IMR-90 (cell line): ENCODE results near the gene CD55. TPM values are rescaled to one million over a fixed set of nuclear protein-coding genes. Genes with fewer than 3 reads are reported as not detected.
A peak's percentile ranks its signal among the peaks of the same experiment; 100 is the strongest.

ENCODE experiments used
- ATAC-seq: fragments of 200-7000 bp; cut with Tn5 transposase; 2 replicates; pipeline ENCODE4 v1.9.1; 2020; ENCODE audit warnings: low read depth, mild to moderate bottlenecking, moderate library complexity
- BruUV-seq: library from RNA; stranded (reverse); fragments of 400-500 nt; replicated peaks from 2 replicates; lab custom pipeline; 2021; lab: Mats Ljungman, UMichigan
- CTCF ChIA-PET: fragments of 300-600 bp; formaldehyde crosslinking; extraction: SDS; loops from one replicate; lab custom pipeline; 2021; ENCODE audit warnings: antibody characterized with exemption; lab: Yijun Ruan, JAX
- POLR2A ChIA-PET: fragments of 300-600 bp; sonication (Branson Sonifier 250); formaldehyde crosslinking; loops from one replicate; lab custom pipeline; 2022; ENCODE audit warnings: antibody characterized with exemption; ENCODE audit not compliant: unreplicated experiment; lab: Charles Lee
- DNase-seq: peaks from one replicate; pipeline ENCODE4 v3.0.0; 2013
- H2AFZ ChIP-seq: replicated peaks from 2 replicates; pipeline ENCODE3; 2013; ENCODE audit warnings: low read length, mild to moderate bottlenecking; ENCODE audit not compliant: poor library complexity
- H2AK5ac ChIP-seq: 2 replicates; pipeline ENCODE4 v1.6.1; 2013; ENCODE audit warnings: low read depth, low read length, inconsistent platforms
- H2AK9ac ChIP-seq: replicated peaks from 2 replicates; pipeline ENCODE3; 2013; ENCODE audit warnings: mild to moderate bottlenecking, low read depth, low read length, moderate library complexity; ENCODE audit not compliant: poor library complexity
- H2BK120ac ChIP-seq: 2 replicates; pipeline ENCODE4 v1.6.1; 2013; ENCODE audit warnings: low read depth, low read length, inconsistent platforms
- H2BK15ac ChIP-seq: 3 replicates; pipeline ENCODE4 v1.6.1; 2013; ENCODE audit warnings: low read depth, low read length, inconsistent platforms
- H2BK20ac ChIP-seq: 2 replicates; pipeline ENCODE4 v1.6.1; 2013; ENCODE audit warnings: low read depth, mild to moderate bottlenecking, inconsistent platforms, low read length, moderate library complexity
- H2BK5ac ChIP-seq: 2 replicates; pipeline ENCODE4 v1.6.1; 2013; ENCODE audit warnings: mild to moderate bottlenecking, low read depth, low read length, inconsistent platforms; ENCODE audit not compliant: poor library complexity, severe bottlenecking
- H3K14ac ChIP-seq: replicated peaks from 2 replicates; pipeline ENCODE4 v1.6.1; 2013; ENCODE audit warnings: low read depth, low read length, inconsistent platforms
- H3K18ac ChIP-seq: 2 replicates; pipeline ENCODE4 v1.6.1; 2013; ENCODE audit warnings: low read depth, low read length, control low read depth
- H3K23ac ChIP-seq: 2 replicates; pipeline ENCODE4 v1.6.1; 2013; ENCODE audit warnings: low read depth, low read length, inconsistent platforms
- H3K27ac ChIP-seq: 2 replicates; pipeline ENCODE4 v1.5.1; 2013; ENCODE audit warnings: mild to moderate bottlenecking, control low read depth, low read length; ENCODE audit not compliant: insufficient read depth
- H3K27me3 ChIP-seq: 2 replicates; pipeline ENCODE4 v1.6.1; 2013; ENCODE audit warnings: low read length; ENCODE audit not compliant: control insufficient read depth, insufficient read depth
- H3K36me3 ChIP-seq: 2 replicates; pipeline ENCODE4 v1.6.1; 2013; ENCODE audit warnings: low read length, mixed read lengths; ENCODE audit not compliant: control insufficient read depth, insufficient read depth
- H3K4ac ChIP-seq: 2 replicates; pipeline ENCODE4 v1.6.1; 2013; ENCODE audit warnings: low read depth, low read length, inconsistent platforms
- H3K4me1 ChIP-seq: 2 replicates; pipeline ENCODE4 v1.6.1; 2013; ENCODE audit warnings: low read length, mixed read lengths; ENCODE audit not compliant: control insufficient read depth, insufficient read depth
- H3K4me2 ChIP-seq: 2 replicates; pipeline ENCODE4 v1.6.1; 2013; ENCODE audit warnings: low read depth, mild to moderate bottlenecking, control low read depth, low read length, moderate library complexity
- H3K4me3 ChIP-seq: 2 replicates; pipeline ENCODE4 v1.5.1; 2013; ENCODE audit warnings: low read depth, mild to moderate bottlenecking, control low read depth, low read length, moderate library complexity; ENCODE audit not compliant: insufficient read depth
- H3K56ac ChIP-seq: 2 replicates; pipeline ENCODE4 v1.6.1; 2013; ENCODE audit warnings: low read length, inconsistent platforms; ENCODE audit not compliant: insufficient read depth; ENCODE audit errors: extremely low read depth
- H3K79me1 ChIP-seq, 2 experiments: 2 replicates each; pipeline ENCODE4 v1.6.1; 2013; ENCODE audit warnings: low read length in 2 of 2, inconsistent platforms in 1 of 2, low read depth in 1 of 2
- H3K9ac ChIP-seq: 2 replicates; pipeline ENCODE4 v1.6.1; 2013; ENCODE audit warnings: low read depth, low read length, control low read depth
- H3K9me1 ChIP-seq: 2 replicates; pipeline ENCODE4 v1.6.1; 2013; ENCODE audit warnings: low read length, inconsistent platforms; ENCODE audit not compliant: insufficient read depth
- H3K9me3 ChIP-seq: 2 replicates; pipeline ENCODE4 v1.6.1; 2013; ENCODE audit warnings: low read length; ENCODE audit not compliant: control insufficient read depth, insufficient read depth
- H4K20me1 ChIP-seq: 2 replicates; pipeline ENCODE4 v1.6.1; 2013; ENCODE audit warnings: low read length, inconsistent platforms; ENCODE audit not compliant: insufficient read depth
- H4K5ac ChIP-seq: 2 replicates; pipeline ENCODE4 v1.6.1; 2013; ENCODE audit warnings: mild to moderate bottlenecking, low read depth, low read length, control low read depth
- H4K8ac ChIP-seq, 2 experiments: 2 replicates each; pipeline ENCODE4 v1.6.1; 2013; ENCODE audit warnings: low read depth in 2 of 2, low read length in 2 of 2, control low read depth in 1 of 2, inconsistent platforms in 1 of 2
- H4K91ac ChIP-seq: 2 replicates; pipeline ENCODE4 v1.6.1; 2013; ENCODE audit warnings: low read depth, low read length, inconsistent platforms; ENCODE audit not compliant: insufficient read depth
- BHLHE40 ChIP-seq: fragments of 150-350 bp; IDR thresholded peaks from 2 replicates; pipeline ENCODE4 v1.6.1; 2016; ENCODE audit warnings: mild to moderate bottlenecking, low read depth, low read length
- CHD1 ChIP-seq: IDR thresholded peaks from 2 replicates; pipeline ENCODE4 v1.6.1; 2012; ENCODE audit warnings: low read depth, low read length, improper control_type of control experiment
- CTCF ChIP-seq: conservative IDR thresholded peaks from 2 replicates; pipeline ENCODE4 v1.5.1; 2012; ENCODE audit warnings: mild to moderate bottlenecking, low read depth, low read length, improper control_type of control experiment
- FOS ChIP-seq: fragments of 150-350 bp; IDR thresholded peaks from 2 replicates; pipeline ENCODE4 v1.6.1; 2016; ENCODE audit warnings: low read depth, low read length
- MAFK ChIP-seq: IDR thresholded peaks from 2 replicates; pipeline ENCODE4 v1.6.1; 2012; ENCODE audit warnings: low read depth, low read length, improper control_type of control experiment
- MXI1 ChIP-seq: IDR thresholded peaks from 2 replicates; pipeline ENCODE4 v1.6.1; 2012; ENCODE audit warnings: low read depth, mild to moderate bottlenecking, low read length, moderate library complexity, borderline replicate concordance
- NFE2L2 ChIP-seq: fragments of 150-350 bp; IDR thresholded peaks from 2 replicates; pipeline ENCODE4 v1.6.1; 2016; ENCODE audit warnings: low read depth, mild to moderate bottlenecking, low read length
- POLR2A ChIP-seq: IDR thresholded peaks from 2 replicates; pipeline ENCODE4 v1.6.1; 2012; ENCODE audit warnings: mild to moderate bottlenecking, low read depth, low read length
- RAD21 ChIP-seq: IDR thresholded peaks from 2 replicates; pipeline ENCODE4 v1.6.1; 2012; ENCODE audit warnings: low read length, improper control_type of control experiment
- RCOR1 ChIP-seq: IDR thresholded peaks from 2 replicates; pipeline ENCODE4 v1.6.1; 2012; ENCODE audit warnings: mild to moderate bottlenecking, low read length, improper control_type of control experiment; ENCODE audit not compliant: insufficient replicate concordance
- RFX5 ChIP-seq: IDR thresholded peaks from 2 replicates; pipeline ENCODE4 v1.8.0; 2012; ENCODE audit warnings: low read depth, mild to moderate bottlenecking, low read length, moderate library complexity
- SMC3 ChIP-seq: fragments of 150-350 bp; IDR thresholded peaks from 2 replicates; pipeline ENCODE4 v1.6.1; 2016; ENCODE audit warnings: low read depth, mild to moderate bottlenecking, antibody characterized with exemption, low read length, moderate library complexity
- USF2 ChIP-seq: fragments of 150-350 bp; IDR thresholded peaks from 2 replicates; pipeline ENCODE4 v1.6.1; 2017; ENCODE audit warnings: mild to moderate bottlenecking, antibody characterized with exemption, low read length, low read depth
- WGBS, 2 experiments: methylation state at CpG; one replicate each; pipeline versions ENCODE4 v1.1.5 to v1.1.7; 2013; ENCODE audit warnings: missing lambda C conversion rate in 2 of 2; ENCODE audit not compliant: insufficient read length in 1 of 2; ENCODE audit errors: extremely low coverage in 2 of 2; 5-methylcytosine and 5-hydroxymethylcytosine counted together
- dilution Hi-C: fragments of 300-500 bp; cut with HindIII; formaldehyde crosslinking; loops from one replicate; pipeline ENCODE4 v1.14.3; 2018; ENCODE audit warnings: low sequenced_read_pairs; ENCODE audit not compliant: unreplicated experiment
- in situ Hi-C: fragments of 300-500 bp; cut with MboI; formaldehyde crosslinking; loops from 3 replicates; pipeline ENCODE4 v1.14.3; 2019; ENCODE audit warnings: low sequenced_read_pairs, inconsistent platforms, mixed read lengths
- intact Hi-C: fragments of 100-400 bp; cut with micrococcal nuclease; formaldehyde crosslinking; loops from 2 replicates; pipeline ENCODE4 v1.10.0; 2022
- polyA plus RNA-seq, 3 experiments: library from polyadenylated mRNA; depleted of rRNA; stranded (reverse); fragments of >200 nt; gene quantifications; 2 replicates each; pipeline ENCODE4 v1.2.3, GENCODE V29; 2012; ENCODE audit warnings: low replicate concordance in 1 of 3
- total RNA-seq: library from RNA; depleted of rRNA; stranded (reverse); fragments of >200 nt; gene quantifications from 2 replicates; pipeline ENCODE4 v1.2.3, GENCODE V29; 2012

CD55 gene
- total and polyA plus RNA-seq, 2 of the 4 experiments (the other 2 are of a cell fraction): 6.6 to 11.5 TPM

- no peaks in the 10 kb centered on the region for H3K79me1 ChIP-seq
- H3K4me3 ChIP-seq: no peak overlapping the region
- H3K4ac ChIP-seq: no peak overlapping the region
- no peak for DNase-seq
- intact Hi-C loops: loop anchor here (5.0 kb wide), 1 partner anchor 66 kb away; no protein-coding TSS in a partner anchor
- no peak for ATAC-seq
- no peaks in the 10 kb centered on the region for H4K20me1 ChIP-seq
- no peak overlapping the region for H2AFZ ChIP-seq
- no peak overlapping the region for H4K91ac ChIP-seq
- 0 out of 2 replicates have a peak overlapping the region, but pooled peaks have one; percentile 16 for H2BK20ac ChIP-seq
- H3K4me2 ChIP-seq: no peak overlapping the region
- H3K9ac ChIP-seq: no peak overlapping the region
- ChIA-PET CTCF (no interaction called here), POLR2A (no interaction called here)
- no TSS peak for BruUV-seq
- no peak overlapping the region for H2AK9ac ChIP-seq
- no peaks in the 10 kb centered on the region for H3K27me3 ChIP-seq
- H3K9me1 ChIP-seq: no peaks in the 10 kb centered on the region
- no peak overlapping the region for H3K23ac ChIP-seq
- no peaks in the 10 kb centered on the region for H3K36me3 ChIP-seq
- in situ Hi-C loops: no loop called here
- H4K5ac ChIP-seq: no peak overlapping the region
- no peak overlapping the region for H2AK5ac ChIP-seq
- WGBS, 2 experiments: no CpG with 5 or more reads among the region's 2 CpGs
- no peak overlapping the region for H4K8ac ChIP-seq
- TF ChIP-seq USF2 (no peak), RCOR1 (no peak), NFE2L2 (no peak), POLR2A (no peak), RAD21 (no peak), RFX5 (no peak), SMC3 (no peak), BHLHE40 (no peak), MAFK (no peak), MXI1 (no peak), CHD1 (no peak), FOS (no peak), CTCF (no peak)
- H3K14ac ChIP-seq: no peak overlapping the region
- dilution Hi-C loops: no loop called here
- H3K9me3 ChIP-seq: no peaks in the 10 kb centered on the region
- H3K56ac ChIP-seq: no peak overlapping the region
- no peak overlapping the region for H3K27ac ChIP-seq
- H2BK5ac ChIP-seq: no peak overlapping the region
- H2BK120ac ChIP-seq: no peak overlapping the region
- H3K4me1 ChIP-seq: no peaks in the 10 kb centered on the region; the same call in 1 of the 2 replicates
- H2BK15ac ChIP-seq: no peak overlapping the region
- H3K18ac ChIP-seq: no peak overlapping the region
Measured at GRCh38 chr1:207308451-207309190, 12.9 kb upstream of the CD55 start.
